GM18517 (cell line): Measurements from ENCODE around the gene ME2.
"Not testable (repeated sequence)": the region's sequence is repeated elsewhere in the genome, so short reads cannot be mapped to it uniquely, and the experiment has no call there.

Experiments
- ATAC-seq: cut with Tn5 transposase; IDR thresholded peaks from one replicate; pipeline ENCODE4 v1.9.1; 2021; ENCODE audit warnings: mild to moderate bottlenecking, moderate library complexity; ENCODE audit not compliant: unreplicated experiment

Gene ME2

DNA sequence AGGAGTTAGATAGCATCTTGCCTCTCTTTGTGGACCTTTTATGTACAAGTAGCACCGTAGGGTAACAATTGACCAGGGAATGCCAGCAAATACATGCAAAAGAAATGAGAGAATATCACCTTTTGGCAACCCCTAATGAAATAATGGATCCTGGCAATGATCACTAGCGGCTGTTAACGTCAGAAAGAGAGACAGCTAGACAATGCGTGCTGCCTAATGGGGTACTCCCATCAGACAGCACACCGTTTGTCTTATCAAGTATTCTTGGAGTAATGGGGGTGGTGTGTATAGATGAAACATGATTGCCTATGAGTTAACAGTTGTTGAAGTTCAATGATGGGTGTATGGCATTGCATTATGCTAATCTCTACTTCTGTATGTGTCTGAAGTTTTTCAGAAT is 90.5 kb downstream of the ME2 start:
- ATAC-seq, result no peak

DNA sequence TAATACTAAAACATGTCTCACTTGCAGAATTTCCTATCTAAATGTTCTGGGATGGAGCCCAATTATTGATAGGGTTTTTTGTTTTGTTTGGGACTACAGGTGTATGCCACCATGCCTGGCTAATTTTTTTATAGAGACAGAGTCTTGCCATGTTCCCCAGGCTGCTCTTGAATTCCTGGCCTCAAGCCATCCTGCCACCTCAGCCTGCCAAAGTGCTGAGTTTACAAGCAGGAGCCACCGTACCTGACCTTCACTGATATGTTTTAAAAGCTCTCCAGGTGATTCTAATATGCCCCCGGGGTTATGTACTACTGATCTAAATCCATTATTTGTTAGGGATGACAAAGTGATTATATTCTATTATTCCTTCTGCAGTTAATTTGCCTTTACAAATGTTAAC is 91.1 kb downstream of the ME2 start:
- ATAC-seq, result no peak

DNA sequence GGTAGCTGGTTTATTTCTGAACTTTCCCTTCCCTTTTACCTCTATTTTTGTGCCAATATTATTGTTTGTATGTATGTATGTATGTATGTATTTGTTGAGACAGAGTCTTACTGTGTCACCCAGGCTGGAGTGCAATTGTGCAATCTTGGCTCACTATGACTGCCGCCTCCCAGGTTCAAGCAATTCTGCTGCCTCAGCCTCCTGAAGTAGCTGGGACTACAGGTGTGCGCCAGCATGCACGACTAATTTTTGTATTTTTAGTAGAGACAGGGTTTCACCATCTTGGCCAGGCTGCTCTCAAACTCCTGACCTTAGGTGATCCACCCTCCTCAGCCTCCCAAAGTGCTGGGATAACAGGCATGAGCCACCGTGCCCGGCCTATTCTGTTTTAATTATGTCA is 93.5 kb downstream of the ME2 start:
- not testable (repeated sequence) for ATAC-seq

DNA sequence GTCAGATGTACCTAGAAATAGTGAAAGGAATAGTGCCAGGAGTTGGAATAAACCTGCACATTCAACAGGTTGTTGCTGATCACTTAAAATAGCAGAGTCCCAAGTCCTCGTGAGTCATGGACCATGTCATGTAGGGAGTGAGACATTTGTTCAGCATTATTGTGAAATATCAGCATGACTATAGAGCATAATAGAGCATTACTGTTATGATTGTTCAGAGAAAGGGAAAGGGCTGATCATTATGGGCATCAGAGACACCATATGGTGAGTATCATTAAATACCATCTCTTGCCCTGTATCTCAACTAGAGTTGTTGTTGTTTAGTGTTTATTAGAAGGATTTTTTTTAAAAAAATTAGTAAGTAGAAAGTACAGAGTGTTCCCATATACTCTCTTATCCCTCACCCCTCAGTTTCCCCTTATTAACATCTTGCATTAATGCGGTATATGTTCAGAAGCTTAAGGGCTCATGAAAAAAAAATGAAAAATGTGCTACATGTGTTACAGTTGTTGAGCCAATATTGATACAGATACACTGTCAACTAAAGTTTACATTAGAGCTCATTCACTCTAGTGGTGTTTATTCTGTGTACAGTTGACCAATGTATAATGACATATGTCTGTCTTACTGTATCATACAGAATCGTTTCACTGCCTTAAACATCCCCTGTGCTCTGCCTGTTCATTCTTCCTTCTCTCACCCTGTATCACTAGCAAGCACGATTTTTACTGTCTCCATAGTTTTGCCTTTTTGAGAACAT is 94.6 kb downstream of the ME2 start:
- ATAC-seq, result no peak

DNA sequence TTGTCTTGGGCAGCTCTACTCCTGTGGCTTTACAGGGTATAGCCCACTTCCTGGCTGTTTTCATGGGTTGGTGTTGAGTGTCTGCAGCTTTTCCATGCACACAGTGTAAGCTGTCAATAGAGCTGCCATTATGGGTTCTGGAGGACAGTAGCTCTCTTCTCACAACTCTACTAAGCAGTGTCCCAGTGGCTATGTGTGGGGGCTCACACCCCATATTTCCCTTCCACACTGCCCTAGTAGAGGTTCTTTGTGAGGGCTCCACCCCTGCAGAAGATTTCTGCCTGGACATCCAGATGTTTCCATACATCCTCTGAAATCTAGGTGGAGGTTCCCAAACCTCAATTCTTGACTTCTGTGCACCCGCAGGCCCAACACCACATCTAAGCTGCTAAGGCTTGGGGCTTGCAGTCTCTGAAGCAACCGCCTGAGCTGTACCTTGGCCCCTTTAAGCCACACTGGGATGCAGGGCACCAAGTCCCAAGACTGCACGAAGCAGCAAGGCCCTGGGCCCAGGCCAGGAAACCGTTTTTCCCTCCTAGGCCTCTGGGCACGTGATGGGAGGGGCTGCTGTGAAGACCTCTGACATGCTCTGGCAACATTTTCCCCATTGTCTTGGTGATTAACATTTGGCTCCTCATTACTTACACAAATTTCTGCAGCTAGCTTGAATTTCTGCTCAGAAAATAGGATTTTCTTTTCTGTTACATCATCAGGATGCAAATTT is 98.3 kb downstream of the ME2 start:
- ATAC-seq, result no peak

DNA sequence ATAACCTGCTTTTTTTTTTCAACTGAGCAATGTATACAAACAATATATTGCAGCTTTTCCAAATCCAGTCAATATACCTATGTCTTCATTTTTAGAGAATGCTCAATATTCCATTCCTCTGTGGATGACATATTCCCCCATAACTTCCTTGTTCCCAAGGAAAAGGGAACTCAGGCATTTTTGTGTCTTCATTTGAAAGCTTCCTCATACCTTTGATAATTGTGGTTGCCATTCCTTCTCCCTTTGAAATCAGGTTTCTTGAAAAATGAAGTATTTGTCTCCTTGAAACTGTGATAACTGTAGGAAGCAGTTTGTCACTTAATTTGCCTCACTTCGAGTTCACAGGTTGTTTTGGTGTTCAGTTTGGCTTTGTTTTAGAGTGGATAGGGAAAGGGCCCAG is 102.5 kb downstream of the ME2 start:
- no peak for ATAC-seq

DNA sequence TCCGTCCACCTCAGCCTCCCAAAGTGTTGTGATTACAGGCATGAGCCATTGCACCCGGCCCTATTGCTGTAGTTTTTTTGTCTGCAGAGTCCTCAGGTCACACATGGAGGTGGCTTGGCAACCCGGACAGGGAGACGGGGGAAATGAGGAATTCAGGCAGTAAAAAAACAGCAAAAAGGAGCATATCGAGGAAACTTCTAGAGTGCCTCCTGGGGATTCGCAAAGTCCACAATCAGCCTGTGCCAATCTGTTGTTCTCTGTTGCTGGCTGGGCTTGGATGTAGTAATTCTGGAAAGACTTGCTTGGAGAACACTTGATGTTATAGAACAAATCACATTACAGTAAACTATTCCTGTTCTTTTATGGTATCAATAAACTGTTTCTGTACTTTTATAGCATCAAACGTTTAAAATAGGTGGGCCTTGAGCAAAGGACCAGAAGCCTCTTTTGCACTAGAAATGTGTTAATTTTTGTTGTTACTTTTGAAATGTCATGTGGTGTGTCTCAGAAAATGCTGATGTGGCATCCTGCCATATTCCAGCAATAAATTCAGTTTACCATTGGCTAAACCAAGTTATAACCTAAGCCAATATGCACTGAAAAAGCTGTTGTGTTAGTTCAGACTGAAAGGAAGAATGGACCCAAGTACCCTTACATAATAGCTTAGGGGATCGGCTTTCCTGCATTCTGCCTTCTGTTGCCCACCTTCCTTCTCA is 103.3 kb downstream of the ME2 start:
- ATAC-seq, result no peak

DNA sequence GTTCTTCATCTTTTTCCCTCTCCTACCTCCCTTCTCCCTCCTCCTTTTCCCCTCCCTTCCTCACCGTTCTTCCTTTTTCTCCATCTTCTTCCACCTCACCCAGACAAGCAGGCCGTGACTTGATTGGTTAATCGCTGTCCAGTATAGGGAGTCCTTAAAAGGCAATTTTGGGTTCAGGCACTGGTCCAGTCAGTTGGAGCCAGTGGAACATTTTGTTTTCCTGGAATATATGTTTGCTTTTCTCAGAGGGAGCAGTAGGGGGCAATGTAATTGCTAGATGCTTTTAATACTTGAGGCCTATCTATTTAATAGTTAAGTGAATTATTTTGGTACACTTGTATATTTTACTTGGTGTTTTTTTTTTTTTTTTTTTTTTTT is 103.9 kb downstream of the ME2 start:
- ATAC-seq, result no peak

DNA sequence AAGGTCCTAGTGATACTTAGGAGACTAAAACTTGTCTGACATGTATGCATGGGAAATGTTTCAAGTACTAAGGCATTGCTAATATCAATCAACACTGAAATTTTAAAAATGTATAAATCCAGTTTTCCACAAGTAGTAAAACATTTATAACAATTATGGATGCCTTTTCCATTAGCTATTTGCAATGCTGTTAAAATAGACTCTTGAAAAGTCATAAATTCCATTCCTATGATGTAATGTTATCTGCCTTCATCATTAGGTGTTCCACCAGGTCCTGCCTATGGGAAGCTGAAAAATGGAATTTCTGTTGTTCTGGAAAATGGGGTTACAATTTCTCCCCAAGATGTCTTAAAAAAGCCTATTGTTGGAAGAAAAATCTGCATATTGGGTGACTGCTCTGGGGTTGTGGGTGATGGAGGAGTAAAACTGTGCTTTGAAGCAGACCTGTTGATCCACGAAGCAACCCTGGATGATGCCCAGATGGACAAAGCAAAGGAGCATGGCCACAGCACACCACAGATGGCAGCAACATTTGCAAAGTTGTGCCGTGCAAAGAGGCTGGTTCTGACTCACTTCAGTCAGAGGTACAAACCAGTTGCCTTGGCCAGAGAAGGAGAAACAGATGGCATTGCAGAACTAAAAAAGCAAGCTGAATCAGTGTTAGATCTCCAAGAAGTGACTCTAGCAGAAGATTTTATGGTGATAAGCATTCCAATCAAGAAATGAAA is 107.6 kb downstream of the ME2 start:
- no peak for ATAC-seq

DNA sequence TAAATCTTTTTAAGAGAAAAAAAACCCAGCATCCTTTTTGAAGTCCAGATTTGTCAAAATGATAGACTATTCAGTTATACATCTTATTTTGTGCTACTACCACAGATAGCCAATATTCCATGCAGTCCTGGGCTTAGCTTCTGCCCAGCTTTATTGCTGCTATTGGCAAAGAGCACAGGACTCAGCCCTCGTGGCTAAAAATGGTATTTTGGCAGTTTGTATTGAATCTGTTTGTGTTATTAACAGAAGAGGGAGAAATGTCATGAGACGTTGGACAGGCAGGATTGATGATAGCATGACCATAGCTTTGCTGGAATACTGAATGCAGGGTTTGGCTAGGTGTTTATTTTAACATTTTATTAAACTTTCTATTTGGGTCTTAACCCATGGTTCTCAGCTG is 108.3 kb downstream of the ME2 start:
- no peak for ATAC-seq

DNA sequence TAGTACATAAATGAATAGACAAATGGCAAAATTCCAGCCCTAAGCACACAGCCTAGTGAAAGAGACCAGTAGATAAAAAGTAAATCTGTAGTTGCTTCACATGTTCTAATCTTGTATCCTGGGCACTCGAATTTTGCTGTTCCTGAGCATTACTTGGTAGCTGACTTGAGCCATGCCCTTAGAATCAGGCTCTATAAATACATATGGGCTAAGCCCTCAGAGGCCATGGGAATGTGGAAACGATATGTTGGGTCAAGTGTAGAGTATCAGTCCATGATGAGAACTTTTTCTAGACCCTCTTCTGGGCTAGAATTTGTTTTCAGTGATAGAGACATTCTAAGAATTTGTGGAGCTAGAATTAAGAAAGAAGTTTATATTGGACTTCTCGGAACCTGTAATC is 110.8 kb downstream of the ME2 start:
- no peak for ATAC-seq

DNA sequence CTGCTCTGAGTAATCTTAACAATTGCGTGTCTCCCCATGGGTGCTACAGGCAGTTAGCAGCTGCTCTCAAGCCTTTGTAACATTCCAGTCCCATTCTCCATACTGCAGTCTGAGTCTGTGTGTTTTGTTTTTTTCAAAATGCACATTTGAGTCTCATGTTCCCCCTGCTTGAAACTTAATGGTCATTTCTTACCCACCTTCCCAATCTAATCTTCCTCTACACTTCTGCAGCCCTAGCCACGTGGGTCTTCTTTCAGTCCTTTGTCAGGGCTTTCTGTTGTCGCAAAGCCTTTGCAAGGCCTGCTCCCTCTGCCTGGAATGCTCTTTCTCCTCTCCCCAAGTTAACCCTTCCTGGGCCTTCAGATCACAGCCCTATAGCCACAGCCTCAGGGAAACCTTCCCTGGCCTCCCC is 113.4 kb downstream of the ME2 start:
- ATAC-seq, result no peak

DNA sequence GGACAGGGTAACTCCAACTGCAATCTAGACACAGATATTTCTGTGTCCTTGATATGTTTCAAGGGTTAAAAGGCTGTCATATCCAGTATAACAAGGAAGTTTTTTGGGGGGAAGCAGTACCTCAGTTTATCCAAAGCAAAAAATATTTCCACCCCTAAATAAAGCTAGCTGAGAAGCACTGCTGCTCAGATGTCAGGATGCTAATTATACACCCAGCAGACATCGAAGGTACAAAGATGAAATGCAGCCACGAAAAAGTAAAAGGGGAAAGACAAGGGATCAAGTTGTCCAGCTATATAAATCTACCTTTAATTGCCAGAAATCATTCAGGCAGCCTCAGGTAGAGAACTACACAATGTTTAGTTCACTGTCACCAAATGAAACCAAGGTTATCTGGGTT is 115.1 kb downstream of the ME2 start:
- ATAC-seq, result no peak

DNA sequence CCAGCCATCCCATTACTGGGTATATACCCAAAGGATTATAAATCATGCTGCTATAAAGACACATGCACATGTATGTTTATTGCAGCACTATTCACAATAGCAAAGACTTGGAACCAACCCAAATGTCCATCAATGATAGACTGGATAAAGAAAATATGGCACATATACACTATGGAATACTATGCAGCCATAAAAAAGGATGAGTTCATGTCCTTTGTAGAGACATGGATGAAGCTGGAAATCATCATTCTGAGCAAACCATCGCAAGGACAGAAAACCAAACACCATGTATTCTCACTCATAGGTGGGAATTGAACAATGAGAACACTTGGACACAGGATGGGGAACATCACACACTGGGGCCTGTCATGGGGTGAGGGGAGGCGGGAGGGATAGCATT is 124.3 kb downstream of the ME2 start:
- not testable (repeated sequence) for ATAC-seq
